ENCODE results near the gene RPL36A.

Gene RPL36A

DNA sequence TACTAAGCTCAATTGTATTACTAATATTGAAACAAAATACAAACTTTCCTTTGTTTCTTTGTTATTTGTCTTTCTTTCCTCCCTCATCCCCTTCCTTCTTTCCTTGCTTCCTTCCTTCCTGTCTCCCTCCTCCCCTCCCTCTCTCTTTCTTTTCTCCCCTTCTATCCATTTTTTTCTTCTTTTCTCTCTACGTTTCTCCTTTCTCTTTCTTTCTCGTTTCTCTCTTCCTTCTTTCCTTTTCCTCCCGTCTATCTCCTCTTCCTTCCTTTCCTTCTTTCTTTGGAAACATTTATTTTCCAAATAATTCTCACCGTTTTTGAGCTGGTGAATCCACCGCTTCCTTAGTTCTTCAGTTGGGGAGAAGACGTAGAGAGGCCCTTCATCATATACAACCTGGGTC lies 21.1 kb upstream of the RPL36A start:
- TF ChIP-seq CTCF (IDR thresholded peaks at IDR 0.05; ENCODE audit: low read depth, low read length): no peak
- no peaks in the 10 kb centered on the region for H3K27me3 ChIP-seq
- H3K4me3 ChIP-seq (ENCODE audit: low read depth, low read length): no peak overlapping the region
- no peaks in the 10 kb centered on the region for H3K9me3 ChIP-seq
- no peaks in the 10 kb centered on the region for H3K4me1 ChIP-seq
- no peak for DNase-seq
- H3K36me3 ChIP-seq: no peaks in the 10 kb centered on the region

DNA sequence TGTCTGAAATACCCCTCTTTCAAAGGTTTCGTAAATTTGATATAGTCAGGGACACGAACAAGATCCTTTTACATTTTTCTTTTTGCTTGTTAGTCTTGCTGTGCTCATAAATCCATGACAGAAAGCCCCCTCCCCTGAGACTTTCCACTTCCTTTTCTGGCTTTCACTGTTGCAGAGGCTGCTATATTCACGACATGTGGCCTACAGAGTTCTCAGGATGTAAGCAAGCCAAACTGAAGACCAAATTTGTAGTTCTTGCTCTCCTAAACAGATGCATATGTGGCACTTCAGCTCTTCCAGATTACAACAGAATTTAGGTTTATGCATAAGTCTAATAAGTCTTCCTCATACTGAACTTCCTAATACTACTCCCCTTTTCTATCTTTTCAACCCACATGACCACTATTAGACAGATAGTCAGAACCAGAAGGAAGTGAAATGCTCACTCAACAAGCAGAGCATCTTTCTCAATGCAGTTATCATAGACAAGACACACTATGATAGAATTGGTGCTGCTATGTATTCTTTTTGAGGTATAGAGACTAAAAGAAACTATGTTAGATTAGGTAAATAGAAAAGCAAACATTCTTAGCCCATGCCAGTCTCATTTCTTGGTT lies 19.8 kb upstream of the RPL36A start:
- no peak for TF ChIP-seq CTCF (IDR thresholded peaks at IDR 0.05; ENCODE audit: low read depth, low read length)
- Histone ChIP-seq H3K27me3 (no peaks in the 10 kb centered on the region), H3K4me1 (no peaks in the 10 kb centered on the region), H3K36me3 (no peaks in the 10 kb centered on the region), H3K9me3 (no peaks in the 10 kb centered on the region), H3K4me3 (ENCODE audit: low read depth, low read length) (no peak overlapping the region)
- DNase-seq: no peak

DNA sequence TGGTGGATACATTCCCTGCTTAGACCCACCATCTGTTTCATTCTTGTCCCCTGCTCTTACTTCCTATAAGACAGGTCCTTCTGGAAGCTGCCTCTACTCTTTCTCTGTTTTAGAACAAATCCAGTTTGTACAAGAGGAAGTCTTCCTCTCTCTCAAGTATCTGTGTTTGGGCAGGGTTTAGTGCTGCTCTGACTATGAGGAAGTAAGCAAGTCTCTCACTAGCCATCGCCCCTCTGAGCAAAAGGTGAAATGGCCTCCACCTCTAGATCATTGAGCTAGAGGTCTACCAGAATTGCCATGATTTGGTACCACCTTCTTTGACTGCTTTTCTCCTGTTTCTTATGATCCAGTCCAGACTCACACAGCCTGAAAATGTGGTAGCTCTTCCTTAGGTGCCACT lies 13.3 kb upstream of the RPL36A start:
- Histone ChIP-seq H3K36me3 (no peaks in the 10 kb centered on the region), H3K9me3 (no peaks in the 10 kb centered on the region), H3K4me3 (ENCODE audit: low read depth, low read length) (no peak overlapping the region), H3K27me3 (no peaks in the 10 kb centered on the region), H3K4me1 (no peaks in the 10 kb centered on the region)
- TF ChIP-seq CTCF (IDR thresholded peaks at IDR 0.05; ENCODE audit: low read depth, low read length): no peak
- no peak for DNase-seq

GRCh38 chrX:101383679-101384205 lies 7.1 kb upstream of the RPL36A start:
- DNase-seq: no peak
- Histone ChIP-seq H3K4me3 (ENCODE audit: low read depth, low read length) (no peak overlapping the region), H3K36me3 (no peaks in the 10 kb centered on the region), H3K4me1 (no peaks in the 10 kb centered on the region), H3K27me3 (no peaks in the 10 kb centered on the region), H3K9me3 (no peaks in the 10 kb centered on the region)
- TF ChIP-seq CTCF (IDR thresholded peaks at IDR 0.05; ENCODE audit: low read depth, low read length): no peak

DNA sequence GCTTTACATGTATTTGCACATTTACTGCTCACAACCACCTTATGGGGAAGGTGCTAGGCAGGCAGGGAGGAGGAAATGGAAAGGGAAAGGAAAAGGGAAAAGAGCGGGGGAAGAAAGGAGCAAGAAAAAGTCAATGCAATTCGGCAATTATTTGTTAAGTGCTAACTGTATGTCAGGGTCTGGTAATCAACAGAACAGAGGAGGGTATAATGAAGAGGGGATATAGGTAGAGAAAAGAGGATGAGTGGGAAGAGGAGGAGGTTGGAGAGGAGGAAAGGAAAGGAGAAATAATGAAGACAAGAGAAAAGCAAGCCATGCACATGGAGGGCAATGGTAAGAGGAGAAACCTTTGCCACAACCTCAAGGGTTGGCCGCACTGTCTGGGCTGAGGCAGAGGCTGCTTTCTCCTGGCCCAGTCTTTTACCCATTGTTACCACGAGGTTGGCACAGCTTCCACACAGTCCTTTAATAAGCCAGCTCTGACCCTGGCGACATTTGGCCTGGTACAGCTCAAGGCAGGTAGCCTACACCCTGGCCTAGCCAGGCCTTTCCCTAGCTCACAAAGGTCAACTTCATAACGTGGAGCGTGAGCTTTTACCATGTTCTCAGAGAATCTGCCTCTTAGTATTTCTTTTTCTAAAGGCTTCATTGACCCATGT lies 5.7 kb upstream of the RPL36A start:
- no peaks in the 10 kb centered on the region for H3K36me3 ChIP-seq
- DNase-seq: no peak
- H3K4me3 ChIP-seq (ENCODE audit: low read depth, low read length): no peak overlapping the region
- no peak for TF ChIP-seq CTCF (IDR thresholded peaks at IDR 0.05; ENCODE audit: low read depth, low read length)
- no peaks in the 10 kb centered on the region for H3K27me3 ChIP-seq
- H3K9me3 ChIP-seq: no peaks in the 10 kb centered on the region
- no peaks in the 10 kb centered on the region for H3K4me1 ChIP-seq
